Motor neuron (in vitro differentiated cells): ENCODE results near the gene TM7SF2. TPM values are rescaled to one million over a fixed set of nuclear protein-coding genes. Genes with fewer than 3 reads are reported as not detected.

Experiments used
- ATAC-seq, 8 experiments: fragments of 200-7000 bp; cut with Tn5 transposase; replicated peaks in 6 of 8; 2 replicates each; pipeline ENCODE4 v1.8.0; 2021; ENCODE audit warnings: mild to moderate bottlenecking in 8 of 8, moderate library complexity in 8 of 8
- H3K27ac ChIP-seq, 2 donors: fragments of 250-450 bp; sonication (Bioruptor Pico); 2 replicates each; pipeline ENCODE4 v1.9.0; 2021; ENCODE audit warnings: antibody characterized with exemption in 2 of 2, mild to moderate bottlenecking in 2 of 2, moderate library complexity in 1 of 2
- H3K4me1 ChIP-seq, 2 donors: fragments of 250-450 bp; sonication (Bioruptor Pico); replicated peaks in 1 of 2; 2 replicates each; pipeline ENCODE4 v1.6.1; 2021; ENCODE audit warnings: antibody characterized with exemption in 2 of 2, mild to moderate bottlenecking in 2 of 2, moderate library complexity in 1 of 2
- H3K4me3 ChIP-seq, 5 donors: fragments of 250-450 bp; sonication (Bioruptor Pico); 2 replicates each; pipeline ENCODE4 v1.9.0; 2021; ENCODE audit warnings: antibody characterized with exemption in 5 of 5, mild to moderate bottlenecking in 5 of 5, moderate library complexity in 4 of 5
- WGBS, 10 experiments: fragments of 450-650 bp; shearing (Covaris generic); methylation state at CpG; one replicate each; pipeline ENCODE4 v1.0.0; 2022; 5-methylcytosine and 5-hydroxymethylcytosine counted together
- in situ Hi-C, 9 experiments: fragments of 400-800 bp; cut with MboI; loops; one replicate each; pipeline ENCODE4 v1.15.0; 2021; ENCODE audit warnings: low sequenced_read_pairs in 9 of 9, low pct_unique_long_range_greater_than_20kb in 2 of 9; ENCODE audit not compliant: unreplicated experiment in 9 of 9
- total RNA-seq, 8 experiments: library from RNA; unstranded; fragments of 300-600 nt; gene quantifications; 2 replicates each; pipeline versions ENCODE4 v1.2.3 to v1.2.4, GENCODE V29; 2022

TM7SF2 gene
- total RNA-seq, 8 experiments from 2014 or later: 31.4 to 86.3 (median 45.9) TPM

- no peak for ATAC-seq
- in situ Hi-C loops: no loop called here
- WGBS, 10 experiments: 79 to 100% (median 94%) methylated on average over 2 to 7 of the region's 19 CpGs; no CpG with 5 or more reads in 4 of the 10 experiments
- H3K4me1 ChIP-seq: peaks cover 10% of the 10 kb centered on the region in 2 donors
- H3K27ac ChIP-seq: no peak overlapping the region
- no peak overlapping the region for H3K4me3 ChIP-seq
Measured at GRCh38 chr11:65130631-65131416, 19.2 kb downstream of the TM7SF2 start.

GRCh38 chr11:65131417-65131776, 19.7 kb downstream of the TM7SF2 start:
- no peak for ATAC-seq
- H3K4me3 ChIP-seq: no peak overlapping the region
- no peak overlapping the region for H3K27ac ChIP-seq
- H3K4me1 ChIP-seq: peaks cover 10 to 11% of the 10 kb centered on the region in 2 donors
- in situ Hi-C loops: no loop called here
- WGBS, 10 experiments: 80% methylated on average over 1 of the region's 3 CpGs; no CpG with 5 or more reads in 9 of the 10 experiments

GRCh38 chr11:65131895-65132237, 20.2 kb downstream of the TM7SF2 start:
- WGBS, 10 experiments: 74 to 93% (median 90%) methylated on average over 1 to 4 of the region's 6 CpGs; no CpG with 5 or more reads in 5 of the 10 experiments
- H3K4me3 ChIP-seq: no peak overlapping the region
- no peak overlapping the region for H3K27ac ChIP-seq
- in situ Hi-C loops: no loop called here
- H3K4me1 ChIP-seq: peaks cover 10 to 11% of the 10 kb centered on the region in 2 donors
- no peak for ATAC-seq

- no peak overlapping the region for H3K27ac ChIP-seq
- 47 to 100% (median 93%) methylated on average over 1 to 6 of the region's 10 CpGs; no CpG with 5 or more reads in 5 of the 10 experiments for WGBS, 10 experiments
- H3K4me3 ChIP-seq: peak overlapping the region in 1 of 5 donors; percentile 84
- ATAC-seq: no peak
- in situ Hi-C loops: no loop called here
- peaks cover 10 to 11% of the 10 kb centered on the region in 2 donors for H3K4me1 ChIP-seq
Measured at GRCh38 chr11:65132238-65132987, 20.7 kb downstream of the TM7SF2 start.

DNA sequence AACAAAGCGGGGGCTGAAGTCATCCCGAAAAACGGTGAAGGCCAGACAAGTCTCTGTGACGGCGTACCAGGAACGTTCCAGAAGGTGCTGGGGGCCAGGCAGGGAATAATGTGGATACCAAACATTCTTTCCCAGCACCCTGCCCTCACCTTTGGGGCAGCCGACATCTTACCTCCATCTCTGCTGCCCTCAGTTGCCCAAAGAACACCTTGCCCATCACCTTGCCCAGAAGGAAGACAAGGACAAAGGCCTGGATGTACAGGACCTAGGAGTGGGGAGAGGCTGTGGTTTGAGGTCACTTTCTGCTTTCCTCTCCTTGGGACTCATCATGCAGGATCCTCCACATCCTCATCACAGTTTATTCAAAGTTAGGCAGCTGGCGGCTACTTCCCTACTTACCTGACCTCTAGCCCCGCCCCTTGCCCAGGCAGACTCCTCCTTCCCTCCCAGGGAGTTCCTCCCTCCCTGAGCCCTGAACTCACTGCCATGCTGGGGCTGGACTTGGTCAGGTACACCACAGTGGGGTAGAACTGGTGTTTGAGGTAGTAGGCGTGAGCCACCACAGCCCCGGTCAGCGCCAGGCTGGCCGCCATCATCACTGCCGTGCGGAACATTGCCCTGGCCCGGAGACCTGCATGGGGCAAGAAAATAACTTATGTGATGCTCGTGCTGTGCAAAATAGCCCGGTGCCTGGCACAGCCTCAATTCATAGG, 21.5 kb downstream of the TM7SF2 start:
- Histone ChIP-seq H3K4me3 (peak overlapping the region; percentile 71 to 96 (median 84)), H3K27ac (peak overlapping the region in 1 of 2 donors; percentile 20), H3K4me1 (peaks cover 10 to 11% of the 10 kb centered on the region in 2 donors)
- 4 to 90% (median 52%) methylated on average over 3 to 14 of the region's 18 CpGs; no CpG with 5 or more reads in 4 of the 10 experiments for WGBS, 10 experiments
- in situ Hi-C loops: no loop called here
- ATAC-seq: no peak

- peak in 1 of 8 experiments; percentile 0 for ATAC-seq
- 0 to 7% (median 4%) methylated on average over 3 to 5 of the region's 20 CpGs; no CpG with 5 or more reads in 6 of the 10 experiments for WGBS, 10 experiments
- Histone ChIP-seq H3K27ac (peak overlapping the region; percentile 100), H3K4me3 (peak overlapping the region; percentile 71 to 96 (median 84)), H3K4me1 (peaks cover 10 to 11% of the 10 kb centered on the region in 2 donors)
- in situ Hi-C loops: no loop called here
Measured at GRCh38 chr11:65133724-65134123, 22.1 kb downstream of the TM7SF2 start.

DNA sequence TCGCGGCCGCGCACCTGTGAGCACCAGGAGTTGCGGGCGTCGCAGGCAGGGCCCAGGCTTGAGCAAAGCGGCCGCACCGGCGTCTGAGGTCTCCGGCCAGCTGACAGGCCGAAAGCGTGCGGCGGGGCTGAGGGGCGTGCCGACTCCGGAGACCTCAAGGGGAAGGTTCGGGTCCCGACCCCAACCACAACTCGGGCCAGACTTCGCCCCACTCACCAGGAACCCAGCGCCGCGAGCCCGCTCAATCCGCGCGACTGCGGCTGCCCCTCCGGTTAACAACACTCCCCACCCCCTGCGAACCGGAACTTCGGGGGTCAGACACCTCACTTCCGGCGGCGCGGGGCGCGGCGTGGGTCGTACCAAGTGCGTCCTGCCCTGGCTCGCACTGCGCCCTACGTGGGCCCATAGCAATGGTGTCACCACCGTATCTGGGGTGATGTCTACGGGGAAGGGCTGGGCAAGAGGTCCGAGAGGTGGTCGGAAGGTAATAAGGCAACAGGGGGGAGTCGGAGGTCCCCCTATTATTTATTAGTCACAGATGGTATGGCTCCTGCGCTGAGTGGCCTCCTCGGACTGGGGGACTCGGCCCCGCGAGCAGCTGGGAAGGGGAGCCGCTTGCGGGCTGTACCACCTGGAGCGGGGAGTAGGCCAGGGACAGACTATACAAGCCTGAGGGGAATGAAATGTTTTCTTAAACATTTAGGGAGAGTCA, 22.7 kb downstream of the TM7SF2 start, which contains the start of gene SYVN1:
Gene SYVN1, minus strand, starts transcription at position 280 of the 712 bp plus-strand sequence. CDS start 918 bp downstream, outside the sequence.
- peak; percentile 78 to 85 (median 82) for ATAC-seq
- Histone ChIP-seq H3K27ac (peak within 1 kb of the TSS; percentile 100), H3K4me3 (peak within 1 kb of the TSS; percentile 71 to 96 (median 84)), H3K4me1 (peaks cover 10 to 11% of the 10 kb centered on the region in 2 donors)
- 0 to 3% (median 0%) methylated on average over 1 to 7 of the region's 60 CpGs; no CpG with 5 or more reads in 5 of the 10 experiments for WGBS, 10 experiments
- in situ Hi-C loops: no loop called here

DNA sequence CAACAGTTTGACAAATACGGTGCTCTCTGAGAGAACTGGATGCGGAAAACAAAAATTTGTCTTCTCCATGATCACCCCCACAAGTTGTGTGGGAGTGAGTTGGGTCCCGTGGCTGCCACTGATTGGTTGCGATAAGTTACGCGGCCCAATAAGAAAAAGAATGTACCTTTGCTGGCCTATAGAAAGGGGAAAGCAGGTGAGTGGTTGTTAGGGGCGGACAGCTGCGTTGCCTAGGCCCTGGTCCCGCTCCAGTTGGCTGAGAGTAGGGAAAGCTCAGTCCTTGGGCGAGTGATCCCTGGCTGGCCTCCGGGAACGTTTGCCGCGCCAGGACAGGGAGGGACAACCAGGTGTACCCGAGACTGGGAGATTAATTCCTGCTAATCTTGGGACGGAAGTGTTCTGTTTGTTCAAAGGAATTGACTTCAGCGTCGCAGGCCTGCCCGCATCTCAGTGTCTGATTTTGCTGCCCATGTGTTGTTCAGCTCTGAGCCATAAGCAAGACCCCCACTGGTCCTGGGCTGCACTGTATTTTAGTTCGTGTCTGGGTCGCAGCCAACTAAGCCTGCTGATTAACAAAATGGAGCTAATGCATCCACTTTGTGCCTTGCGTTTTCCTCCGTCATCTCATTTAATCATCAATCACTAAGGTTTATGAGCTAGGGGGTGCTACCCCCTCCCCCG, 23.4 kb downstream of the TM7SF2 start:
- WGBS, 10 experiments: 0 to 14% (median 4%) methylated on average over 3 to 19 of the region's 24 CpGs; no CpG with 5 or more reads in 1 of the 10 experiments
- peak; percentile 84 to 90 (median 86) for ATAC-seq
- Histone ChIP-seq H3K4me3 (peak overlapping the region; percentile 71 to 96 (median 84)), H3K27ac (peak overlapping the region; percentile 100), H3K4me1 (peaks cover 10 to 11% of the 10 kb centered on the region in 2 donors)
- in situ Hi-C loops: no loop called here

GRCh38 chr11:65135633-65136145, 24.0 kb downstream of the TM7SF2 start:
- H3K27ac ChIP-seq: peak overlapping the region; percentile 100
- peaks cover 10 to 11% of the 10 kb centered on the region in 2 donors for H3K4me1 ChIP-seq
- in situ Hi-C loops: no loop called here
- ATAC-seq: no peak
- peak overlapping the region; percentile 71 to 96 (median 84) for H3K4me3 ChIP-seq
- 0 to 82% (median 64%) methylated on average over 1 to 10 of the region's 11 CpGs; no CpG with 5 or more reads in 1 of the 10 experiments for WGBS, 10 experiments

GRCh38 chr11:65136515-65137096, 24.9 kb downstream of the TM7SF2 start:
- WGBS, 10 experiments: 78 to 96% (median 87%) methylated on average over 1 to 12 of the region's 15 CpGs; no CpG with 5 or more reads in 1 of the 10 experiments
- Histone ChIP-seq H3K27ac (no peak overlapping the region), H3K4me3 (no peak overlapping the region), H3K4me1 (peaks cover 10 to 11% of the 10 kb centered on the region in 2 donors)
- ATAC-seq: no peak
- in situ Hi-C loops: no loop called here

- Histone ChIP-seq H3K4me1 (no peaks in the 10 kb centered on the region), H3K4me3 (no peak overlapping the region), H3K27ac (no peak overlapping the region)
- 64 to 100% (median 76%) methylated on average over 1 to 7 of the region's 7 CpGs; no CpG with 5 or more reads in 2 of the 10 experiments for WGBS, 10 experiments
- ATAC-seq: no peak
- in situ Hi-C loops: no loop called here
Measured at GRCh38 chr11:65141896-65142494, 30.3 kb downstream of the TM7SF2 start.
